ENCODE data around the gene PDAP1.
A peak's percentile ranks its signal among the peaks of the same experiment; 100 is the strongest.

The PDAP1 gene

GRCh38 chr7:99408379-99409191 is at the start of gene PDAP1, which contains the start of gene BUD31:
PDAP1 (minus strand) TSS chr7:99408597; CDS start chr7:99408548, 49 bp downstream.
BUD31 (plus strand) TSS chr7:99408969; CDS start chr7:99411093, 2,124 bp downstream.
- no peak for TF ChIP-seq CTCF (conservative IDR thresholded peaks at IDR 0.05)
- peak within 1 kb of the TSS; percentile 100 for H3K27ac ChIP-seq

- TF ChIP-seq CTCF (conservative IDR thresholded peaks at IDR 0.05), result no peak
- H3K27ac ChIP-seq, result no peak overlapping the region
Observed at GRCh38 chr7:99457650-99458493, 49.5 kb upstream of the PDAP1 start.

GRCh38 chr7:99457050-99457649 is 48.8 kb upstream of the PDAP1 start:
- no peak for TF ChIP-seq CTCF (conservative IDR thresholded peaks at IDR 0.05)
- H3K27ac ChIP-seq, result no peak overlapping the region

- H3K27ac ChIP-seq, result no peak overlapping the region
- no peak for TF ChIP-seq CTCF (conservative IDR thresholded peaks at IDR 0.05)
Observed at GRCh38 chr7:99456288-99456687, 47.9 kb upstream of the PDAP1 start.

- H3K27ac ChIP-seq, result no peak overlapping the region
- TF ChIP-seq CTCF (conservative IDR thresholded peaks at IDR 0.05), result no peak
Observed at GRCh38 chr7:99455874-99456273, 47.5 kb upstream of the PDAP1 start.

- H3K27ac ChIP-seq, result no peak overlapping the region
- no peak for TF ChIP-seq CTCF (conservative IDR thresholded peaks at IDR 0.05)
Observed at GRCh38 chr7:99453105-99453504, 44.7 kb upstream of the PDAP1 start.

GRCh38 chr7:99452541-99452940 is 44.1 kb upstream of the PDAP1 start:
- no peak overlapping the region for H3K27ac ChIP-seq
- no peak for TF ChIP-seq CTCF (conservative IDR thresholded peaks at IDR 0.05)
